Stomach (tissue), 9 donors: ENCODE results near the gene ECSCR. TPM values are rescaled to one million over a fixed set of nuclear protein-coding genes. Genes with fewer than 3 reads are reported as not detected.

ENCODE experiments used
- DNase-seq, 2 donors: peaks; one replicate each; pipeline versions ENCODE4 v3.0.0 to v3.0.0-alpha.2; 2013 to 2019
- H3K27ac ChIP-seq, 5 donors: fragments of 200-600 bp in 4 of 5; sonication (generic) in 4 of 5; one replicate each; pipeline ENCODE4 v1.5.1; 2013 to 2019; ENCODE audit warnings: mild to moderate bottlenecking in 1 of 5, moderate library complexity in 1 of 5
- H3K27me3 ChIP-seq, 3 donors: fragments of 200-600 bp; sonication (generic); one replicate each; pipeline ENCODE4 v1.5.1; 2017 to 2019; ENCODE audit warnings: mixed run types in 1 of 3
- H3K36me3 ChIP-seq, 4 donors: fragments of 200-600 bp; sonication (generic); 1 replicate in 3 of 4; 2 replicates in 1 of 4; pipeline ENCODE4 v1.5.1; 2016 to 2019
- H3K4me1 ChIP-seq, 4 donors: fragments of 200-600 bp; sonication (generic); one replicate each; pipeline ENCODE4 v1.5.1; 2016 to 2019
- H3K4me3 ChIP-seq, 4 donors: fragments of 200-600 bp; sonication (generic) in 3 of 4; one replicate each; pipeline ENCODE4 v1.5.1; 2016 to 2019; ENCODE audit warnings: mild to moderate bottlenecking in 1 of 4
- H3K9me3 ChIP-seq, 4 donors: fragments of 200-600 bp; sonication (generic); one replicate each; pipeline ENCODE4 v1.5.1; 2016 to 2019
- EP300 ChIP-seq: sonication (generic); formaldehyde crosslinking; IDR thresholded peaks from one replicate; pipeline ENCODE4 v1.6.1; 2017; ENCODE audit warnings: antibody characterized with exemption
- POLR2A ChIP-seq, 4 donors: fragments of 450-650 bp; IDR thresholded peaks; one replicate each; pipeline ENCODE4 v1.6.1; 2016; ENCODE audit warnings: antibody characterized with exemption in 4 of 4, control low read depth in 2 of 4, mild to moderate bottlenecking in 1 of 4, moderate library complexity in 1 of 4
- POLR2AphosphoS5 ChIP-seq, 3 donors: sonication (generic); formaldehyde crosslinking; IDR thresholded peaks; one replicate each; pipeline ENCODE4 v1.6.1; 2016; ENCODE audit warnings: antibody characterized with exemption in 3 of 3
- WGBS, 5 donors: extraction: QIAGEN DNeasy Blood & Tissue Kit in 3 of 5; methylation state at CpG; one replicate each; pipeline versions ENCODE4 v1.1.5 to v1.1.7; 2013 to 2018; 5-methylcytosine and 5-hydroxymethylcytosine counted together
- intact Hi-C: fragments of 100-400 bp; cut with DNase I; formaldehyde crosslinking; loops from one replicate; pipeline ENCODE4 v1.15.1; 2023; ENCODE audit warnings: low total_unique reads
- polyA plus RNA-seq, 3 donors: library from polyadenylated mRNA; stranded (reverse); fragments of 200-250 nt; gene quantifications; one replicate each; pipeline ENCODE4 v1.2.3, GENCODE V29; 2013
- total RNA-seq, 5 donors: library from RNA; depleted of rRNA; stranded (reverse); fragments of >200 nt; gene quantifications; one replicate each; pipeline versions ENCODE4 v1.1.0 to v1.2.3, GENCODE V29; 2014 to 2016
- TF ChIP-seq, protein P1 (sequence below), 7 experiments: fragments of 450-650 bp in 4 of 7; fragments of 200-600 bp in 3 of 7; sonication (generic) in 3 of 7; IDR thresholded peaks; one replicate each; pipeline ENCODE4 v1.5.1; 2016 to 2019; ENCODE audit warnings: antibody characterized with exemption in 7 of 7, control low read depth in 2 of 7, mild to moderate bottlenecking in 1 of 7
- donor health status: healthy with polysubstance abuse.
- donor health status: Bipolar disorder and iron deficiency.
- donor health status: healthy.

ECSCR gene
- total and polyA plus RNA-seq, 8 donors, result 5.4 to 15.2 (median 8.6) TPM; not detected in 2

DNA sequence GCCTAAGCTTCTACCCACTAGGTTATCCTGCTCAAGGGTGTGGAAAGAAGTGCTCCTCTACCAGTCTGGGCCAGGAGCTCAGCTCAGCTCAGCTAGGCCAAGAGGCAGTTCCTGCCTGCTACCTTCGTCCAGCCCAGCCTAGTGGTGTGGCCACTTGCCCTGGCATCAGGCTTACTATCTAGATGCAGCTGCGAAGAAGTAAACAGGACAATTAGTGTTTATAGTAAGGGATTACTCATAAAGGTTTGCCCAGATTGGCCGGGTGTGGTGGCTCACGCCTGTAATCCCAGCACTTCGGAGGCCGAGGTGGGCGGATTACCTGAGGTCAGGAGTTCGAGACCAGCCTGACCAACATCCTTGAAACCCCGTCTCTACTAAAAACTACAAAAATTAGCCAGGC, 45.9 kb downstream of the ECSCR start:
- no peak for DNase-seq

DNA sequence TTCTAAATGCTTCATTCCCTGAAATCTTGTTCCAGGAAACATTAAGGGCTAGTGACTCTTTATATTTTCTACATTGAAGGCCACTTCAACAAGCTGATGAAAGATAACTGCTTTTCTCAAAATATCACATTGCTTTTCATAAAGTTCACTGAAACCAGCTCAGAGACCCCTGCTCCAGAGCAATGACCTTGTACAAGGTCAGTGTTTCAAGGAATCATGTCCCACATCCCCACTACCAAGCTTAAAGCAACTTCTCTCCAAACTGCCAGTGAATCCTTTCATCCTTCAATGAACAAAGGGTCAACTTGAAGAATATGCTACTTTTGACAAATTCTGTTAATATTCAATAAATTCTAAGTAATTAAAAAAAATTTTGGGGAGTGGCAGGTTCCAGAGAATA, 46.7 kb downstream of the ECSCR start:
- Histone ChIP-seq H3K9me3 (no peaks in the 10 kb centered on the region), H3K4me3 (no peak overlapping the region), H3K36me3 (peaks cover 5 to 50% (median 41%) of the 10 kb centered on the region in 4 donors), H3K4me1 (peaks cover 5 to 47% (median 26%) of the 10 kb centered on the region in 4 donors), H3K27me3 (no peaks in the 10 kb centered on the region), H3K27ac (peak overlapping the region in 1 of 5 donors; percentile 68)
- no peak for DNase-seq
- intact Hi-C loops, result no loop called here
- TF ChIP-seq POLR2A (IDR thresholded peaks at IDR 0.05), result no peak
- TF ChIP-seq, protein P1, sequence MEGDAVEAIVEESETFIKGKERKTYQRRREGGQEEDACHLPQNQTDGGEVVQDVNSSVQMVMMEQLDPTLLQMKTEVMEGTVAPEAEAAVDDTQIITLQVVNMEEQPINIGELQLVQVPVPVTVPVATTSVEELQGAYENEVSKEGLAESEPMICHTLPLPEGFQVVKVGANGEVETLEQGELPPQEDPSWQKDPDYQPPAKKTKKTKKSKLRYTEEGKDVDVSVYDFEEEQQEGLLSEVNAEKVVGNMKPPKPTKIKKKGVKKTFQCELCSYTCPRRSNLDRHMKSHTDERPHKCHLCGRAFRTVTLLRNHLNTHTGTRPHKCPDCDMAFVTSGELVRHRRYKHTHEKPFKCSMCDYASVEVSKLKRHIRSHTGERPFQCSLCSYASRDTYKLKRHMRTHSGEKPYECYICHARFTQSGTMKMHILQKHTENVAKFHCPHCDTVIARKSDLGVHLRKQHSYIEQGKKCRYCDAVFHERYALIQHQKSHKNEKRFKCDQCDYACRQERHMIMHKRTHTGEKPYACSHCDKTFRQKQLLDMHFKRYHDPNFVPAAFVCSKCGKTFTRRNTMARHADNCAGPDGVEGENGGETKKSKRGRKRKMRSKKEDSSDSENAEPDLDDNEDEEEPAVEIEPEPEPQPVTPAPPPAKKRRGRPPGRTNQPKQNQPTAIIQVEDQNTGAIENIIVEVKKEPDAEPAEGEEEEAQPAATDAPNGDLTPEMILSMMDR (IDR thresholded peaks at IDR 0.05), result no peak
- TF ChIP-seq POLR2AphosphoS5 (IDR thresholded peaks at IDR 0.05), result no peak
- no peak for TF ChIP-seq EP300

More for the DNA sequence above, 45.9 kb downstream of the ECSCR start:
- intact Hi-C loops, result no loop called here
- Histone ChIP-seq H3K36me3 (peaks cover 5 to 58% (median 47%) of the 10 kb centered on the region in 4 donors), H3K9me3 (no peaks in the 10 kb centered on the region), H3K27ac (peak overlapping the region in 2 of 5 donors; percentile 42 to 68), H3K4me1 (peaks cover 5 to 47% (median 26%) of the 10 kb centered on the region in 4 donors), H3K27me3 (no peaks in the 10 kb centered on the region), H3K4me3 (no peak overlapping the region)
- TF ChIP-seq POLR2A (IDR thresholded peaks at IDR 0.05), result no peak
- TF ChIP-seq POLR2AphosphoS5 (IDR thresholded peaks at IDR 0.05), result no peak
- TF ChIP-seq, protein P1 (IDR thresholded peaks at IDR 0.05), result no peak
- no peak for TF ChIP-seq EP300
- 65 to 81% (median 71%) methylated on average over 9 of the region's 9 CpGs for WGBS, 5 donors

DNA sequence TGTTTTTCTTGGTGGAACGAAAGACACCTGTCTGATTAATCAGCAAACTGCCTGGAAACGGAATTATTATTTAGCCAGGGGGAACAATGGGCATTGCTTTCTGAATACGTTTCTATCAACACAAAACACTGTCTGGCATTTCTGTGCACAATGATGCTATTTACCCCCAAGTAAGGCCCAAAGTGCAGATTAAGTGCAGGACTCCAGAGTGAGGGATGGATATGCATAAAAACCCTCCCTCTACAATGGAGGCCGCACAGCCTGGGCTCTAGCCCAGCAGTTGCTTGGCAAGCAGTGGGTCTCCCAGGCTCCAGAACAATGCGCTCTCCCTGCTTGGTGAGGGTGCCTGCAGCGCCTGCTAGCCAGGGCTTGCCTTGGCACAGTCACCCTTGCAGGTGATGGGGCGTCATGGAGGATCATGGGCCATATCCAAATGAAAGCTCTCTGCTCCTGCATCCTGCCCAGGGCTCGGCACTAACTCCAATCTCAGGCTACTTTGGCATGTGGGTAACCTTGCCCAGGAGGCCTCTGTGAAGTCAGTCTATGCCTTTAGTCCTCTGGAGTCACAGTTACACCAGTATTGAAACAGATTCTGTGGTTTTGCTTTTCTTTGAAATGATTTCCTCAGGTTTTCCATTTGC, 47.2 kb downstream of the ECSCR start:
- Histone ChIP-seq H3K27ac (peak overlapping the region in 3 of 5 donors; percentile 31 to 68 (median 58)), H3K36me3 (peaks cover 5 to 48% (median 37%) of the 10 kb centered on the region in 4 donors), H3K4me1 (peaks cover 5 to 53% (median 26%) of the 10 kb centered on the region in 4 donors), H3K9me3 (no peaks in the 10 kb centered on the region), H3K27me3 (no peaks in the 10 kb centered on the region), H3K4me3 (no peak overlapping the region)
- 61 to 69% (median 67%) methylated on average over 7 to 8 of the region's 8 CpGs for WGBS, 5 donors
- TF ChIP-seq POLR2AphosphoS5 (IDR thresholded peaks at IDR 0.05) (no peak), EP300 (no peak), POLR2A (IDR thresholded peaks at IDR 0.05) (no peak)
- TF ChIP-seq, protein P1 (IDR thresholded peaks at IDR 0.05), result no peak
- peak in 1 of 2 donors; percentile 47 for DNase-seq
- intact Hi-C loops, result no loop called here

DNA sequence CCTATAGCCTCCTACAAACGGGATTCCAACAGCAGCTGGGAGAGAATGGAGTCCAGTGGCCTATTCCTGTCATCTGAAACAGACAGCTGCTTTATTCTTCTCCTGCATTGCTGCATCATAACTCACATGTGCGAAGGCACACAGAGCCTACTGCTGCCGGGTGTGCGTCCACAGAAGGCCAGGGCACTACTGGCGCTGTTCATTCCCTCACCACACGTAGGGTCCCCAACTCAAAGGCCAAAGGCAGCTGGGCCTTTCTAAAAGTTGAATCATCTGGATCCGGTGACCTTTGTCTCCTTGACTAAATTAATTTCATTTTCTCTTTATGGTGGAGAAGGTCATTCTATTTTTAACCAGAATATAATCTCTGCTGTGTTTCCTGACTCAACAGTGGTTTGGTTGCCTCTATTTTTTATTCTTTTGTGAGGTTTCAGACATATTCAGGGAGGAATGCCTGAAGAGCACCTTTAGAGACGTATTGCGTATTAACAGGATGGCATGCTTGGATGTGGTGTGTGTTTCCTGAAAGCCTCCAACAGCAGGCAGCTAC, 47.9 kb downstream of the ECSCR start:
- intact Hi-C loops, result no loop called here
- peak in 1 of 2 donors; percentile 44 for DNase-seq
- TF ChIP-seq EP300 (no peak), POLR2AphosphoS5 (IDR thresholded peaks at IDR 0.05) (no peak), POLR2A (IDR thresholded peaks at IDR 0.05) (no peak)
- TF ChIP-seq, protein P1 (IDR thresholded peaks at IDR 0.05), result no peak
- Histone ChIP-seq H3K36me3 (peaks cover under 1 to 43% (median 30%) of the 10 kb centered on the region in 4 donors), H3K9me3 (no peaks in the 10 kb centered on the region), H3K27ac (peak overlapping the region in 3 of 5 donors; percentile 52 to 68 (median 58)), H3K4me1 (peaks cover 5 to 60% (median 29%) of the 10 kb centered on the region in 4 donors), H3K4me3 (no peak overlapping the region), H3K27me3 (no peaks in the 10 kb centered on the region)
- 70 to 81% (median 76%) methylated on average over 9 of the region's 9 CpGs for WGBS, 5 donors
